SHP77 (cell line): ENCODE data around the gene BTG1.
"Not testable (repeated sequence)": the region's sequence is repeated elsewhere in the genome, so short reads cannot be mapped to it uniquely, and the experiment has no call there.

Source experiments
- DNase-seq, 2 experiments: peaks; one replicate each; lab custom pipeline; 2025; lab: John Stamatoyannopoulos, UW

BTG1 gene

DNA sequence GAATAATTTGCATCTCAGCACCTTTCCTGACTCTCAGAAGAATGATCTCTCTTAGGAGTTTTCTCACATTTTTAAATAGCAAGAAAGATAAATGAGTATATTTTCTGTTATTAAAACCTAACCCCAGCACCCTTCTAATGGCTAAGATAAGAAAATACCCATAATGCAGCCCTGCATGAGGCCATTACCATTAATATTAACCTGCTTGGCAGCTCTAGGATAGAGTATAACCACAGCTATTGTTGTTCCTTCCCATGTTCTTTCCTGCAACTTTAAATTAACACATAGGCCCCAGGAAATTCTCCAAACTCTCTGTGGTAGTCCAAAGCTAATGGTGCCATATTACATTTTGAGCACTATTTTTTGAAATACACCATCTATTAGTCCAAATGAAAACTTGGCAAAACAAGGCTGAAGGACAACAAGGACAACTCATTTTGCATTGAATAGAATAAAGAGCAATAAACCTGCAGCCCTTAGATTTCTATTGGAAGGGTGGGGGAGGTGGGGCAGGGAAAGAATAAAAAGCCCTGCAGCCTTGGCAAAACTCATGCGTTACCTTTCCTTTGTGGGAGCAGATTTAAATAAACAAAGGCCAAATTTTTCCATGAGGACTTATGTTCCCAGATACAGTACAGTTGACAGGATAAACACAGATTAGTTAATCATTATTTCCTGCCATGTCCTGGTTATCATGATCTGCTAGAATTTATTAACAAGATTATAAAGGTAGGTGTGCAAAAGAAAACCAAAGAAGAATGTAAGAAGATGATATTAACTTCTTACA lies 46.9 kb downstream of the BTG1 start:
- no peak for DNase-seq

GRCh38 chr12:92096346-92097136 lies 49.1 kb downstream of the BTG1 start:
- DNase-seq = no peak

DNA sequence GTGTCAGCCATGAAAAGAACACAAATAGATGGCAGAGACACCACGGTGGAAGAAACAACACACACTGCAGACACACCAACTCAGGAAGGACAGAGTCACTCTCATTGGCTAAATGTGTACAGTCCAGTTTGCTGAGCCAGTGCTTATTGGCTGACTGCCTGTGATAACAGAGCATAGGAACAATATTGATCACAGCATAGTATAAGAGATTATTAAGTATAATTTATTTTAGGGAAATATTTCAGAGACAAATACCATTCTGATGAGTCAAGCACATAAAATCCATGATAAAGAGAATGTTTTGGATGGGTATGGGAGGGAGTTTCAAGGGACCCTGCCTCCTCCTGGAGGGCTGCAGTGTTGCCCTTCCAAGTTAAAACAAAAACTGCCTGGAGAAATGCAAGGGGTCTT lies 50.9 kb downstream of the BTG1 start:
- no peak for DNase-seq

DNA sequence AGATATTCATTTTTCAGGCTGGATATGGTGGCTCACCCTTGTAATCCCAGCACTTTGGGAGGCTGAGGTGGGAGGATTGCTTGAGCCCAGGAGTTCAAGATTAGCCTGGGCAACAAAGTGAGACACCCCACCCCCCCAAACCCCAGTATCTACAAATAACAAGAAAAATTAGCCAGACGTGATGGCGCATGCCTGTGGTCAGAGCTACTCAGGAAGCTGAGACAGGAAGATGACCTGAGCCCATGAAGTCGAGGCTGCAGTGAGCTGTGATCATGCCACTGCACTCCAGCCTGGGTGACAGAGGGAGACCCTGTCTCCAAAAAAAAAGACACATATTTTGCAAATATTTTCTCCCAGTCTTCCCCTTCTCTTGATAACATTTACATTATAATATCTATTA lies 51.3 kb downstream of the BTG1 start:
- DNase-seq = not testable (repeated sequence)
